ENCODE data around the gene ENAM.

DNA sequence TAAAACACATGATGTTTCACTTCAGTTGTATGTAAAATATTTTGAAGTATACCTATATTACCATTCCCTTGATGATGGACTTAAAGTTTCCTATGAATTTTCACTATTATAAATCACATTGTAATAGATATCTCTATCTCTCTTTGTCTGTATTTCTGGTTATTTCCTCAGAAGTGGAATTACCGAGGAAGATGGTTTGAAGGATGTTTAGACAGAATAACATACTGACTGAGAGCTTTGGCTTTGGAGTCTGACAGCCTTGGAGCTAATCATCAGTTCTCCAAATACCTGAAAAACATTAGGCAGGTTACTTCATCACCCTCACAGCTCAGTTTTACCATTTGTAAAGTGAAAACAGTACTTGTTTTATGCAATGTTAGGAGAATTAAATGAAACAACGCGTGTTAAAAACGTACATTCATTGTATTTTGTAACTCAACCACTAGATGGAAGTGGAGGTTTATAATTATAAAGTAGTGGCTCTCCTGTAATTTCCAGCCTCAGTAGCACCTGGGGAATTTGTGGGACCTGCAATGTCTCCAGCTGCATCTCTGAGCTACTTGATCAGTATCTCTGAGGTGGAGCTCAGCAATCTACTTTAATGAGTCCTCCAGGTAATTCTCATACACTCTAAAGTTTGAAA is 23.4 kb downstream of the ENAM start:
- TF ChIP-seq, protein P1, sequence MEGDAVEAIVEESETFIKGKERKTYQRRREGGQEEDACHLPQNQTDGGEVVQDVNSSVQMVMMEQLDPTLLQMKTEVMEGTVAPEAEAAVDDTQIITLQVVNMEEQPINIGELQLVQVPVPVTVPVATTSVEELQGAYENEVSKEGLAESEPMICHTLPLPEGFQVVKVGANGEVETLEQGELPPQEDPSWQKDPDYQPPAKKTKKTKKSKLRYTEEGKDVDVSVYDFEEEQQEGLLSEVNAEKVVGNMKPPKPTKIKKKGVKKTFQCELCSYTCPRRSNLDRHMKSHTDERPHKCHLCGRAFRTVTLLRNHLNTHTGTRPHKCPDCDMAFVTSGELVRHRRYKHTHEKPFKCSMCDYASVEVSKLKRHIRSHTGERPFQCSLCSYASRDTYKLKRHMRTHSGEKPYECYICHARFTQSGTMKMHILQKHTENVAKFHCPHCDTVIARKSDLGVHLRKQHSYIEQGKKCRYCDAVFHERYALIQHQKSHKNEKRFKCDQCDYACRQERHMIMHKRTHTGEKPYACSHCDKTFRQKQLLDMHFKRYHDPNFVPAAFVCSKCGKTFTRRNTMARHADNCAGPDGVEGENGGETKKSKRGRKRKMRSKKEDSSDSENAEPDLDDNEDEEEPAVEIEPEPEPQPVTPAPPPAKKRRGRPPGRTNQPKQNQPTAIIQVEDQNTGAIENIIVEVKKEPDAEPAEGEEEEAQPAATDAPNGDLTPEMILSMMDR (optimal IDR thresholded peaks at IDR 0.05 in 1 of 3, IDR thresholded peaks at IDR 0.05 in 1 of 3, conservative IDR thresholded peaks at IDR 0.05 in 1 of 3; ENCODE audit: extremely low read depth in 1 of 3, insufficient read depth in 2 of 3, low read length in 3 of 3), result peak; percentile 6 to 44 (median 21)
- no peak for TF ChIP-seq EZH2 (IDR thresholded peaks at IDR 0.05; ENCODE audit: low read length)
